GM19397 (cell line): ENCODE data around the gene DRC7.
"Not testable (repeated sequence)": the region's sequence is repeated elsewhere in the genome, so short reads cannot be mapped to it uniquely, and the experiment has no call there.

ENCODE experiments used
- ATAC-seq: cut with Tn5 transposase; IDR thresholded peaks from one replicate; pipeline ENCODE4 v1.9.1; 2021; ENCODE audit warnings: mild to moderate bottlenecking, moderate library complexity; ENCODE audit not compliant: unreplicated experiment

The DRC7 gene

DNA sequence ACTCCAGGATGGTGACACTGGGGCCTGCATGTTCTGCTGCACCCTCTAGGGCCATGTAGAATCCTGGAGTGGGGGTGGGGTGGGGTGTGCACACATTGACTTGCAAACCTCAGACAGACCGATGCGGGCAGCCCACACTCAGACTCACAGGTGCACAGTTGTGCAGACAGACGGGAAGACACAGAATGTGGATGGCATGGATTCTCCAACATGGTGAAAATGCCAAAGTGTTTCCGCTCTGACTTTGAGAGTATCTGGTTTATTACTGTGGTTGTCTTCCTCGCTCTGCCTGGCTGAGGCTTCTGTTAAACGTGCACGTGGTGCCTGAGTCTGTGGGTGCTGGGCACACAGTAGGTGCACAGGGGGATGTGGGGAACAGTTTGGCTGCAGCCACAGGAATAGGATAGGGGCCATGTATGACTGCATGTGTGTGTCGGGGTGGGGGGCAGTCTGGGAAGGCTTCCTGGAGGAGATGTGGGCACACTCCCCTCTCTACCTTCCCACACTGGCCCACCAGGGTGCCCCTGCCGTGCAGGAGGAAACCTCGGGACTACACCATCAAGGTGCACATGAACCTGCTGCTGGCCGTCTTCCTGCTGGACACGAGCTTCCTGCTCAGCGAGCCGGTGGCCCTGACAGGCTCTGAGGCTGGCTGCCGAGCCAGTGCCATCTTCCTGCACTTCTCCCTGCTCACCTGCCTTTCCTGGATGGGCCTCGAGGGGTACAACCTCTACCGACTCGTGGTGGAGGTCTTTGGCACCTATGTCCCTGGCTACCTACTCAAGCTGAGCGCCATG lies 35.5 kb upstream of the DRC7 start:
- no peak for ATAC-seq

DNA sequence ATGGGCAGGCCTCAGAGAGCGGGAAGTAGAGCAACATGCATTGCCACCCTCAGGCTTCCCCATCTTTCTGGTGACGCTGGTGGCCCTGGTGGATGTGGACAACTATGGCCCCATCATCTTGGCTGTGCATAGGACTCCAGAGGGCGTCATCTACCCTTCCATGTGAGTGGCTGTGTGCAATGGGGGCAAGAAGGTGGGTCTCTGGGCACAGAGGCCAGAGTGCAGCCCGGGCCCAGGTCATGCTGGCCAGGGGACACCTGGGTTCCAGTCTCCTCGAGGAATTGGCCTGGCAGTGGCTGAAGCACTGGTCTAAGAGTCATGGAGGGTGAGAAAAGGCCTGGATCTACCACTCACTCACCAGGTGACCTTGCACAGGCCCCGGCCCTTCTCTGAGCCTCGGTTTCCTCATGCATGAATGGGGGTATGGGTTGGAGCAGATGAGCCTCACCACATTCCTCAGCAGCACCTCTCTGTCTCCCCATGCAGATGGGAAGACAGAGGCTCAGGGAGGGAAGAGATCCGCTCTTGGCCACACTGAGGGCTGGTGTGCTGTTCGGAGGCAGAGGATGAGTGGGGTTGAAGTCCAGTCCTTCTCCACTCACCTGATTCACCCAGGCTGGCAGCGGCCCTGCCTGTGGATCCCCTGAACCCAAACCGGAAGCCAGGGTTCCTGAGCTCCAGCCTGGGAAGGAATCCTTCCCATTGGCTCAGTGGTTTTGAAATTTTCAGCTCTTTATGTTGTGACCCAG lies 33.7 kb upstream of the DRC7 start:
- no peak for ATAC-seq

DNA sequence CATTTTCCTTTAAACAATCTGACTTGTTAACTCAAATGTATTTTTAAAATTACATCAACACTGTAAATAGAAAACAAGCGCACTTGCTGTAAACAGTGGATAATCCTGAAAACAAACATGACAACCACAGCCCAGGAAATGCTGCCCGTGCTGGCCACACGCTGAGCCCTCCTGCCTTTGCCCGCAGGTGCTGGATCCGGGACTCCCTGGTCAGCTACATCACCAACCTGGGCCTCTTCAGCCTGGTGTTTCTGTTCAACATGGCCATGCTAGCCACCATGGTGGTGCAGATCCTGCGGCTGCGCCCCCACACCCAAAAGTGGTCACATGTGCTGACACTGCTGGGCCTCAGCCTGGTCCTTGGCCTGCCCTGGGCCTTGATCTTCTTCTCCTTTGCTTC lies 33.1 kb upstream of the DRC7 start:
- no peak for ATAC-seq

DNA sequence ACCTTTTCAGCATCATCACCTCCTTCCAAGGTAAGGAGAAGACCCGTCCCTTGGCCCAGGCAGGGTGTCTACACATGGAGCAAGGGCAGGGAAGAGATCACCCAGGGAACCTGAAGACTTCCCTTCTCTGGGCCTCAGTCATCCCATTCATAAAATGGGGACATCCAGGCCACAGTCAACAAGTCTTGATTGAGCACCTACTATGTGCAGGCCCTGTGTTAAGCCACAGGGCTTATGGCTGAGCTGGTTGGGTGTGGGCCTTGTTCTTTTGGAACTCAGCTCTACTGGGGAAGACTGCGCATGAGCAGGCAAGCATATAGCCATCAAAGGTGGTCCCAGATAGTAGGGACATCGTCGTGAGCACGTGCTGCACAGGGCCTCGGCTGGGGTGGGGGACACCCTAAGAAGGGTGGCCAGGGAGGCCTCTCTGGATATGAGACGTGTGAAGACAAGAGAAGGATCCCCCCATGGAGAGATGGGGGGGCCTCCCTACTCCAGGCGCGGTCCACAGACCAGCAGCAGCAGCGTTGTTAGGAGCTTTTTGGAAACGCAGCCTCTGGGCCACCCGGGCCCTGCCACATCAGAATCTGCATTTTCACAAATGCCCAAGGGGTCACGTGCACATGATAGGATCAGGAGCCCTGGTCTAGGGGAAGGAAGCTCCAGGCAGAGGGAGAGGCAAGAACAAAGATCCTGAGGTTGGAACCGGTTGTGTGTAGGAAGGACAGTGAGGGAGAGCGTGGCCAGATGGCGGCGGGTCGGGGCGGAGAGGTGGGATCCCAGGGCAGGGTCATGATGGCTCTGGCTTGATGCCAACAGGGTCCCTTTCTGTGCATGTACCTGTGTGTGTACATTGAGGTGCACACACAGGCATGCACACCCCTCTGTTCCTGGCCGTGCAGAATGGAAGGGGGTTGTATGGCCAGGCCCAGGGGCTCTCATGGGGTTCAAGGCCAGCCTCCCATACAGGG lies 32.4 kb upstream of the DRC7 start:
- ATAC-seq = no peak

DNA sequence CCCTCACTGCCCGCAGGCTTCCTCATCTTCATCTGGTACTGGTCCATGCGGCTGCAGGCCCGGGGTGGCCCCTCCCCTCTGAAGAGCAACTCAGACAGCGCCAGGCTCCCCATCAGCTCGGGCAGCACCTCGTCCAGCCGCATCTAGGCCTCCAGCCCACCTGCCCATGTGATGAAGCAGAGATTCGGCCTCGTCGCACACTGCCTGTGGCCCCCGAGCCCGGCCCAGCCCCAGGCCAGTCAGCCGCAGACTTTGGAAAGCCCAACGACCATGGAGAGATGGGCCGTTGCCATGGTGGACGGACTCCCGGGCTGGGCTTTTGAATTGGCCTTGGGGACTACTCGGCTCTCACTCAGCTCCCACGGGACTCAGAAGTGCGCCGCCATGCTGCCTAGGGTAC lies 31.2 kb upstream of the DRC7 start:
- ATAC-seq = no peak

DNA sequence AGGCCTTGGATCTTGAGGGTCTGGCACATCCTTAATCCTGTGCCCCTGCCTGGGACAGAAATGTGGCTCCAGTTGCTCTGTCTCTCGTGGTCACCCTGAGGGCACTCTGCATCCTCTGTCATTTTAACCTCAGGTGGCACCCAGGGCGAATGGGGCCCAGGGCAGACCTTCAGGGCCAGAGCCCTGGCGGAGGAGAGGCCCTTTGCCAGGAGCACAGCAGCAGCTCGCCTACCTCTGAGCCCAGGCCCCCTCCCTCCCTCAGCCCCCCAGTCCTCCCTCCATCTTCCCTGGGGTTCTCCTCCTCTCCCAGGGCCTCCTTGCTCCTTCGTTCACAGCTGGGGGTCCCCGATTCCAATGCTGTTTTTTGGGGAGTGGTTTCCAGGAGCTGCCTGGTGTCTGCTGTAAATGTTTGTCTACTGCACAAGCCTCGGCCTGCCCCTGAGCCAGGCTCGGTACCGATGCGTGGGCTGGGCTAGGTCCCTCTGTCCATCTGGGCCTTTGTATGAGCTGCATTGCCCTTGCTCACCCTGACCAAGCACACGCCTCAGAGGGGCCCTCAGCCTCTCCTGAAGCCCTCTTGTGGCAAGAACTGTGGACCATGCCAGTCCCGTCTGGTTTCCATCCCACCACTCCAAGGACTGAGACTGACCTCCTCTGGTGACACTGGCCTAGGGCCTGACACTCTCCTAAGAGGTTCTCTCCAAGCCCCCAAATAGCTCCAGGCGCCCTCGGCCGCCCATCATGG lies 30.5 kb upstream of the DRC7 start:
- no peak for ATAC-seq

DNA sequence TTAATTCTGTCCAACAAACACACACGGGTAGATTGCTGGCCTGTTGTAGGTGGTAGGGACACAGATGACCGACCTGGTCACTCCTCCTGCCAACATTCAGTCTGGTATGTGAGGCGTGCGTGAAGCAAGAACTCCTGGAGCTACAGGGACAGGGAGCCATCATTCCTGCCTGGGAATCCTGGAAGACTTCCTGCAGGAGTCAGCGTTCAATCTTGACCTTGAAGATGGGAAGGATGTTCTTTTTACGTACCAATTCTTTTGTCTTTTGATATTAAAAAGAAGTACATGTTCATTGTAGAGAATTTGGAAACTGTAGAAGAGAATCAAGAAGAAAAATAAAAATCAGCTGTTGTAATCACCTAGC lies 30.0 kb upstream of the DRC7 start:
- ATAC-seq = no peak

DNA sequence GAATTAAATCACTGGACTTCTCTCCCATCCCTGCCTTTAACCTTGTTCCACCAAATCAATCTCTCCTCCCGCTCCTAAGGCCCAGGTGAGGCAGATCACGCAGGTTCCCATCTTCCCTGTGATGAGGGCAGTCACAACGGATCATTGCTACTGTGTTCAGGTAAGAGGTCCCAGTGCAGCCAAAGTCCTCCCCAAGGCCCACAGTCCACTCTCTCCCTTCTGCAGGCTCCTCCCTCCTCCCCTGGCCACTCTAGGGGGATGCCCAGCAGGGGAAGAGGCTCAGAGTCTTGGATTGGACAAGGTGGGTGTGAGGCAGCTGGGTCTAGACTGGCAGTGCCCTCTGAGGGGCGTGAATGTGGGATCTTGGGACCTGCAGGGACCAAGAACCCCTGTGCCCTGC lies 29.1 kb upstream of the DRC7 start:
- no peak for ATAC-seq

DNA sequence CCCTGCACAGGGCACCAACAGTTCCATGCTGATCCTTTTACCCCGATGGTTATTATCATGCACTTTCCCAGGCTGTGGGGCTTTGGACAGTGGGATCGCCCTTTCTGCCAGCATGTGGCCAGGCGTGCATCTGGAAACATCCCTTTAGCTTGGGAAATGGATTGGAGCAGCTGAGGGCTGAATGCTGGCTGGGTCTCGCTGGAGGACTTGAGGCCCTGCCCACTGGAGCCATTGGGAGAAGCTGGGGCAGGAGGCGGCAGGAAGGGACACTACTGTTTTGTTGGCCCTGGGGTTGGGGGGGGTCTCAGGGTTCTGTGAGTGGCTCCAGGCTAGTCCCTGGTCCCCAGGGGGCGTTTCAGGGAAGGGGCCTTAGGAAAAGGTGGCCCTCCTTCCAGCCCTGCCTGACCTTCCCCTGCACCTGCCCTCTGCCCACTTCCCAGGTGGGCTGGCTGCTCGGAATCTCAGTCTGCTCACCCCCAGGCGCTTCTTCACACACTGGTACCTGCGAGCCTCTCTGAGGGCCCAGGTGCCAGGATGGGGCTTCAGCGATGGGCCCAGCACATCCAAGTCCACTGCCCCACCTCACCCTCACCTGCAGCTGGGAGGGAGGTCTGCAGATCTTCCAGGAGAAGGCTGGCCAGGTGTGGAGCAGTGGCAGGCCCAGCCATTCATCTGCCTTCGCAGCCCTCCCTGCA lies 28.1 kb upstream of the DRC7 start:
- ATAC-seq = no peak

DNA sequence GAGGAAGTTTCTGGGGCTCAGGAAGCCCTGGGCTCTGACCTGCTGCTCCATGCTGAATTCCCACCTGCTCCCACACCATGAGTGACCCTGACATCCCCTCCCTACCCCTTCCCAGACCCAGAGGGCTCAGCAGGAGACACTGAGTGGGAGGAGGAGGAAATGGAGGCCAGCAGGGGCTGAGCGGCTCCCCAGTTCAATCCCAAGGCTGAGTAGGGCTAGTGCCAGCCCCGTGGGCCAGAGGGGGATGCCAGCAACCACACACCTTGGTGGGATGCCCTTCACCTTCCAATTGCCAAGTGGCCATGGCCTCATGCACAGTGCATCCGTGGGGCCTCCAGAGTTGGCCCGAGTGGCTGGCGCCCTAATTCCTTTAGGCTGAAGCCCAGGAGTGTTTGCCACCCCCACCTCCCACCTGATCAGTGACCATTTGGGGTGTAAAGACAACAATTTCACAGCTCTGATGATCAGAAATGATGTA lies 27.5 kb upstream of the DRC7 start:
- ATAC-seq = no peak

DNA sequence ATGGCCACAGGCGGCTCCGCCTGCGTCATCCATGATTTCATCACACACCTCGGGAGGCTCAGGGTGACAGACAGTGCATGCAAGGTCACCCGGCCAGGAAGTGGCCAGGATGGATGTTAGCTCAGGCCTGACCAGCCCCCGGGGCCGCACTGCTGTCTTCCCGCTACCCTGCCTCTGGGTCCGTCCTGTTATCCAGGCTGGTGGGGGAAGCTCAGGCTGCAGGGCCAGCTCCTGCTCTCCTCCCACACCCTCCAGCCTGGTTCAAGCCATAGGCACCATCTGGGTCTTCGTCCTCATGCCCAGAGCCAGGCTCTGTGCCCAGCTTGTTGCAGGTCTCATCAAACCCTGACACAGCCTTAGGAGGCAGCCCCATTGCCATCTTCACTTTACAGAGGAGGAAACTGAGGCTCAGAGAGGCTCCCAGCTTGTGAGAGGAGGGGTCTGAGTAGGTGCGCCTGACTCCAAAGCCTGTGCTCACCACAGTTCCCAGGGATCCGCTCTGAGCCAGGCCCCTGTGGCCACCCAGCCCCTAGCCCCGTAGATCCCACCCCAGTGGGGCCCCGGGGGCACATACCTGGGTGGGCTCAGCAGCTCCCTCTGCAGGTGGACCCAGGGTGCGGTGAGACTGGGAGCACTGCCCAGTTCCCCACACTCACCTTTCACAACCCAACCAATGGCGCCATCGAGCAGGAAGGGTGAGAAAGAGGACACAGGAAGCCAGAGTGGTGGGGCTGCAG lies 26.9 kb upstream of the DRC7 start:
- no peak for ATAC-seq

DNA sequence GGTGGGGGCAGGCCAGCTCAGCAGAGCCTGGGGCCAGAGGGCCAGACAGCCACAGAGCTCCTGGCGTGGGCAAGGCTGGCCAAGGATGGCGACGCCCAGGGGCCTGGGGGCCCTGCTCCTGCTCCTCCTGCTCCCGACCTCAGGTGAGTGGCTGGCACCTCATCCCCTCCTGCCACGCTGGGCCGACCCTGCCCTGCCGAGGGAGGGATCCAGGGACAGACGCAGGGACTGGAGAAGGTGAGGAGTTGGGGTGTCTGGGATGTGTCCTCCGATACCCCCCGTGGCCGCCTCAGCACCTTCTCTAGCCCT lies 26.4 kb upstream of the DRC7 start, which contains the start of gene ADGRG3:
Gene ADGRG3, plus strand, starts transcription at position 44 of the 309 bp plus-strand sequence. Its CDS starts 42 bp downstream, at position 86.
- ATAC-seq = no peak

DNA sequence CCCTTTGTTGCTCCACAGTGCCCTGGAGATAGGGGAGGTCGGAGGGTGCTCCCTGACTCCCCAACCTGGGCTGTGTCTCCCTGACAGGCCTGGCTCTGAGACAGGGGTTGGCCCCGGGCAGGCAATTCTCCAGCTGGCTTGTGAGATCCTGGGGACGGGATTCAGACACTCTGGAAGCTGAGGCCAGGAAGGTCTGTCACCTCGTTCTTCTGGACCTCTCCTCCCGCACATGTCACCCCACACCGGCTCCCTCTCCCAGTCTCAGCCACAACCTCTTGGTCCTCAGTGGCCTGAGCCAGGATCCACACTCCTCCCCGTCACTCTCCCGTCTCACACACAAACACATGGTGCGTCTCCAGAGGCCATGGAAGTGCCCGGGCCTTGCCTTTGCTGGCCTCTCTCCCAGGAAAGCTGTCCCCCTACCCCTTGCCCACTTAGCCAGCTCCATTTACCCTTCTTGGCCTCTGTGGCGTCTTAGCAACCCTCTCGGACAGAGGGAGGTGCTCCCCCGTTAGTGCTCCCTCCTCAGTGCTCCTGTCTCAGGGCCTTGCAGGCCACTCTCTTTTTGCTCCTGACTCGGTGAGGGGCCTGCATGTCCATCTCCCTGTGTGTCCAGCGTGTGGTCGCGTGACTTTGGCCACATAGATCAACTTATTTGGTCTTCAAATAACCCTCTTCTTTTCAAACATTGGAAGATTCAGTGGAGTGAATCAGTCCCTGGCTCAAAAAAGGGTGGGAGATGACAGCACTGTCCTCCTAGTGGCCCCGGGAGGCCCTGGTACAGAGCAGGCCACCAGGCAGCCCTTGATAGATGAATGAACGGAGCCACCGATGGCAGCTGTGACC lies 25.8 kb upstream of the DRC7 start:
- ATAC-seq = no peak

DNA sequence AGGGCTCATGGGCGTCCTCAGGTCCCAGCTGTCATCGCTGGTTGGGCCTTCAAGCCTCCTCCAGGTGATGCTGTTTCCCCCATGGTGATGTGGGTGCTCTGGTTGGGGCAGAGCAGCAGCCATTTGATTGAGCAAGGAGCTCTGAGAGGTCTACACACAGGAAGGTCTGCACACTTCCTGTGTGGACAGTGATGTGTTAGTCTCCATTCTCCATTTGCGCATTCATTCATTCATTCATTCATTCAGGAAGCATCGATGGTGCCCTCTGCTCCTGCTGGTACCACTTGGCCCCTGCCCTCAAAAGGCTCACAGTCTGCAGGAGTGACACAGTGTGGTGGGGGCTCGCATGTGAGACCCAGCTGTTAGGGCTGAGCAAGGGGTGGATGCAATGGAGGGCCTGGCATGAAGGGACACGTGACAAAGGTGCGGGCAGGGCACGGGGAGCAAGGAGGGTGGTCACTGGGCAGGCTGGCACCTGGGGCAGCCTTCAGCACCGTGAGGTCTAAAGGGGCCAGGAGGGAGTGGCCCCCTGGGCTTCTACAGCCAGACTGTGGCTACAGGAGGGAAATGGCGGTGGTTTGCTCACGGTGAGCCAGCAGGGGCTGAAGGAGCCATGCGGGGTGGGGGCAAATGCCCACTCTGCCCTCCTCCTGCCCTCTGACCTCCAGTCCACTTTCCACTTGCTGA lies 25.0 kb upstream of the DRC7 start:
- no peak for ATAC-seq

DNA sequence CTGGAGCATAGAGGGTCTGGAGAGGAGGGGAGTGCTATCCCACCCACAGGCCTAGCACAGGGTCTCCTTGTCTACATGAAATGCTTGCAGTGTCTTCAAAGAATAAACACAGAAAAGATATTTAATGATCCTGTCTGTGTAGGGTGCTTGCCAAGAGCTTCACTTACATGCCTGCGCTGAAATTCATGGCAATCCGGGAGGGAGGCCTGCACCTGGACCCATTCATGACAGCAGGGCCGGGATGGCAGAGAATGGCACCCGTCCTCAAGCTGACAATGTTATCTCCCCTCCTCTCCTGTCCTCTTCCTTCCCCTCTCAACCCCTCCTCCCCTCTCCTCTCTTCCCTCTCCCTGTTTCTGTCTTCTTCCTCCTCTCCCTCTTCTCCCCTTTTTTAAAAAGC lies 24.4 kb upstream of the DRC7 start:
- ATAC-seq = no peak

DNA sequence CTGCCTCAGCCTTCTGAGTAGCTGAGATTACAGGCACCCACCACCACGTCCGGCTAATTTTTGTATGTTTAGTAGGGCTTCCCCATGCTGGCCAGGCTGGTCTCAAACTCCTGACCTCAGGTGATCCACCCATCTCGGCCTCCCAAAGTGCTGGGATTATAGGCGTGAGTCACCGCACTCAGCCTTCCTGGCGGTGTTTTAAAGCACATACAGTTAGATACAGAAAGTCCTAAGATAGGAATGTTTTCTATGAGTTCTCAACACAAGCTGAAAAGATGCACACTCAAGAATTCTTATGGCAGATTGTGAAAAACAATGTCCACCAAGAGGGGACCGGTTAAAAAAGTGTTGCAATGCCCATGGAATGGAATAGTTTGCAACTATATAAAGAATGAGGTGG lies 23.2 kb upstream of the DRC7 start:
- ATAC-seq = not testable (repeated sequence)

DNA sequence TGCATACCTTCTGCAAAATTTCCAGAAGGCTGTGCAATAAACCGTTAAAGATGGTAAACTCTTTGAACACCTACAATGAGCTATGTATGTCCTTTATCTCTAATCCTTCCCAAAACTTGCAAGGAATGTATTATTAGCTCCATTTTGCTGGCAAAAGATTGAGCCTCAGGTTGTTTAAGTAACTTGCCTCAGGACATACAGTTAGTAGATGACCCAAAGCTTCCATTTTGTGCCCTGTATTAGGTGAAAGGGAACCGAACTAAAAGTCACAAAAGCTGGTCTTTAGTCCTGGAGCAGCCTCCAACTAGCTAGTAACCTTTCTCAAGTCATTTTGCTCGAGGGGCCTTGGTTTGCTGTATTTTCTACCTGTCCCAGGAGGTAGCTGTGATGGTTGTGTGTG lies 22.2 kb upstream of the DRC7 start:
- ATAC-seq = no peak

DNA sequence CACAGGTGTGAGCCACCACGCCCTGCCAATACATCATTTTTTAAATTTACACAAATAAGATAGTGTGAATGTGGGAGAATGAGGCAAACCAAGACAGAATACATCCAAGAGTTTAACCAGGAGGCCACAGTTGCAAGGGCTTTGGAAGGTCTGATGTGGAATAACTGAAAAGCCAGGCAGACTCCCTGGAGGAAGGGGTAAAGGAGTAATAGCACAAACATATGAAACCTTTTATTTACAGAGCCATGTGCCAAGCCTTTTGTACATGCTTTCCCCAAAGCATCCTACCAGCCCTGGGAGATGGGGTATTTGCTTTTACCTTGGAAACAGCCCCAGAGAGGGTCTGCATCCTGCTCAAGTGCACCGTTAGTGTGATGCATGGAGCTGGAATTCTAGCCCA lies 21.8 kb upstream of the DRC7 start:
- ATAC-seq = no peak
